Subcutaneous adipose tissue (tissue), 4 donors: ENCODE data around the gene HOXB6. TPM values are rescaled to one million over a fixed set of nuclear protein-coding genes. Genes with fewer than 3 reads are reported as not detected.

Source experiments
- CTCF ChIP-seq: fragments of 450-650 bp; IDR thresholded peaks from one replicate; pipeline ENCODE4 v1.5.1; 2016; ENCODE audit warnings: low read depth, mild to moderate bottlenecking, control low read depth, antibody characterized with exemption, moderate library complexity
- total RNA-seq, 4 donors: library from RNA; depleted of rRNA; stranded (reverse); fragments of >200 nt; gene quantifications; one replicate each; pipeline ENCODE4 v1.1.0, GENCODE V29; 2016

The HOXB6 gene
- total RNA-seq, 4 donors from 2014 or later = 4.8 to 12.1 (median 8.9) TPM

GRCh38 chr17:48551596-48552465 is 53.0 kb downstream of the HOXB6 start:
- no peak for TF ChIP-seq CTCF

DNA sequence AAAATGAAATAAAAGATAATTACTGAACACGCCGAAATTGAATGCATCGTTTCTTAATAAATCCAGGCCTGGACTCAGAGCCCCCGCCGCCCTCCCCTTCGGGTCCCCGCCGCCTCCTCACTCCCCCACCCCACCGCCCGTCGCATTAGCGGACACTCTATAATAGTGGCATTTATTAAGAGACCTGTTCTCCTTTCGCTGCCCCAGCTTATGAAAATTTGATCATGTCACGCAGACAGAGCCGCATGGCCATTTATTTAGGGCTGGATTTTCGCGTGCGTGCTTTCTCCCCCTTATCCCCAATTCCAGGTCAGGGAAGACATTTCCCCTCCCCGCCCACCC is 53.6 kb downstream of the HOXB6 start:
- no peak for TF ChIP-seq CTCF

GRCh38 chr17:48550502-48551213 is 54.1 kb downstream of the HOXB6 start:
- no peak for TF ChIP-seq CTCF

- no peak for TF ChIP-seq CTCF
Measured at GRCh38 chr17:48549914-48550501, 54.8 kb downstream of the HOXB6 start.

DNA sequence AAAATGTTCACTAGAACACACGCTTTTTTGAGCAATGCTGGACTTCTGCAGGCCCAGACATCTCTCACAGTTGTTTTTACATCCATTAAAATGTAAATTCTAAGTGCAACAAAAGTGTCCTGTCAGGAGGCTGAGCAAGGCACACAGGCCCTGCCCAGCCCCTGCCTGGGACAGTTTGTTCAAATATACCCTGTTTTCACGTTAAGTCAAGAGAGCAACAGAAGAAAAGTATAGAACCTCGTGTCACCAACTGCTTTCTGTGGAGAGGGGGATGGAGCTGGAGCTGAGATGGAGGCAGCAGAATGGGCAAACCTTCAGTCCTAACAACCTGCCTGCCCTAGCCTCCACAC is 55.5 kb downstream of the HOXB6 start:
- TF ChIP-seq CTCF = no peak

DNA sequence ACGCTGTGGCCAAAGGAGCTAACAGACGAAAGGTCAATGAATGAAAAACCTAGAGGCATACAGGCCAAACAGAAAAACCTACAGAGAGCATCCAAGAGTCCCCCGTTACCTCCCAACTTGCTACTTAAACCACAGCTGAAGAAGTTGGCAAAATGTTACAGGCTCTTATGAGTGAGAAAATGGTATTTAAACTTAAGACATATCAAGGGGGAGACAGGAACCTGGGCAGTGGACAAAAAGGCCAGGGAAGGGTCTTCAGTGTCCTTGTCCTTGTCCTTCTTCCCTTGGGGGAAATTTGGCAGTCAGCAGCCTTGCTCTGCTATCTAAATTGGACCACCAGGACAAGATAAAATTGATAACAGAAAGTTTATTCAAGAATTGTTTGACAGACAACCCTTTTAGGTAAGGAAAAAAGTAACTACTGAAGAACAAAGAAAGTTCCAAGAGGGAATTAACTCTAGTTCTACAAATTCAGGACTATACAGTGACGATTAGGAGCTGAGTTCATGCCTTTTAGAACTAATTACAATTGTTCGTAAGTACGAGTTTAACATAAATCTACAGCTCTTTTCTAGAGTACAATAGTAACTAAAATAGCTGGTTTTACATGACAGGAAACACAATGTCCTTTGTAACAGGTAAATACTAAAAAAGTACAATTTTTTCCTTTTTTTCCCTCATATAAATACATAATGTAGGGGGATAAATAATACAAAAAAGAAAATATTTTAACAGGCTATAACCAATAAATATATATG is 56.1 kb downstream of the HOXB6 start:
- no peak for TF ChIP-seq CTCF
